ENCODE measurements around the gene SLC16A1.

GRCh38 chr1:112905395-112906149, 50.4 kb downstream of the SLC16A1 start:
- TF ChIP-seq CTCF (conservative IDR thresholded peaks at IDR 0.05; ENCODE audit: low read length) = no peak
- TF ChIP-seq EZH2phosphoT487 (IDR thresholded peaks at IDR 0.05; ENCODE audit: borderline replicate concordance) = no peak
